A549 (cell line): ENCODE data around the gene SLC25A48.

Experiments
- CHD2 ChIP-seq: fragments of 150-350 bp; IDR thresholded peaks from 2 replicates; pipeline ENCODE4 v1.6.1; 2014; ENCODE audit warnings: low read length; ENCODE audit not compliant: partially characterized antibody
- EP300 ChIP-seq, 2 experiments: fragments of >200 bp; sonication (Bioruptor Twin); formaldehyde crosslinking; IDR thresholded peaks; 2 replicates in 1 of 2; 3 replicates in 1 of 2; pipeline ENCODE4 v1.6.1; 2016 to 2017
- FOXS1 ChIP-seq: fragments of 250-450 bp; sonication (Bioruptor Pico); IDR thresholded peaks from 2 replicates; pipeline ENCODE4 v1.5.0; 2020; ENCODE audit warnings: mild to moderate bottlenecking, moderate library complexity
- GATA3 ChIP-seq: IDR thresholded peaks from 2 replicates; pipeline ENCODE4 v1.6.1; 2012; ENCODE audit warnings: borderline replicate concordance
- HEYL ChIP-seq: fragments of 250-450 bp; sonication (Bioruptor Pico); IDR thresholded peaks from 2 replicates; pipeline ENCODE4 v1.8.0; 2021; ENCODE audit warnings: mild to moderate bottlenecking, moderate library complexity
- NFE2L2 ChIP-seq: fragments of 150-350 bp; conservative IDR thresholded peaks from 2 replicates; pipeline ENCODE4 v1.6.1; 2014; ENCODE audit warnings: low read length
- POLR2A ChIP-seq: IDR thresholded peaks from 2 replicates; pipeline ENCODE4 v1.6.1; 2012; ENCODE audit warnings: mild to moderate bottlenecking, low read length
- RAD21 ChIP-seq, 2 experiments: fragments of >200 bp in 1 of 2; sonication (Bioruptor Twin) in 1 of 2; formaldehyde crosslinking in 1 of 2; IDR thresholded peaks in 1 of 2; conservative IDR thresholded peaks in 1 of 2; 2 replicates in 1 of 2; 3 replicates in 1 of 2; pipeline ENCODE4 v1.6.1; 2012 to 2018; ENCODE audit warnings: inconsistent platforms in 1 of 2
- RCOR1 ChIP-seq: fragments of 150-350 bp; IDR thresholded peaks from 2 replicates; pipeline ENCODE4 v1.6.1; 2014; ENCODE audit warnings: antibody characterized with exemption, low read length, low read depth
- TF ChIP-seq, protein P1 (sequence below): fragments of >200 bp; sonication (Bioruptor Twin); formaldehyde crosslinking; IDR thresholded peaks from 3 replicates; pipeline ENCODE4 v1.5.1; 2016
- TF ChIP-seq, protein P2 (sequence below): fragments of 150-350 bp; IDR thresholded peaks from 2 replicates; pipeline ENCODE4 v1.6.1; 2014; ENCODE audit warnings: low read depth, mild to moderate bottlenecking, low read length
- TF ChIP-seq, protein P3 (sequence below): IDR thresholded peaks from 2 replicates; pipeline ENCODE4 v1.6.1; 2012

DNA sequence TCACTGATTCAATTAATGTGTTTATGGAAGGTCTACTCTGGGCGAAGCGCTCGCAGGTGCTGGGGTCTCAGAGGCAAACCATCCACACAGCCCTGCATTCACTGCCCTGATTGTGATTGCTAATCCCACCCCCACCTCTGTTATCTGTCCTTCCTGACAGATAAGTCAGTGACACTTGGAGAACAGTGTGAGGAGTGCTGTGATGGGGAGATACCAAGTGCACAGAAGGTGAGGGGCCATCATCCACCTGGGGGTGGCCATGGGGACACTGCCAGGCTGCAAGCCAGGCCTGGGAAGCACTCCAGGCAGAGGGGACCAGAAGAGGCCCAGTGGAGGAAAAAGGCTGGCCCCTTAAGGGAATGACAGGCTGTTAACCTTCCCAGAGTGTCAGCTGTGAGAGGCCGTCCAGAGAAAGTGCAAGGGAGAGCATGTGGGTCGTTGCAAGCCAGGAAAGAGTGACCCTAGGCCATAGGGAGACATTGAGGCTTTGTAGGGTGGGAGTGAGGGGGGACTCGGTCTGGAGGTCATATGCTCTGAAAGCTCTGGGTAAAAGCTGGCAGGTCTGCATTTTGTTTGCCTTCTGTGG, 43.2 kb downstream of the SLC25A48 start:
- TF ChIP-seq GATA3 (no peak), POLR2A (no peak), EP300 (IDR thresholded peaks at IDR 0.05) (no peak), FOXS1 (CRISPR knock-in tag) (no peak), RCOR1 (no peak), CHD2 (no peak), RAD21 (conservative IDR thresholded peaks at IDR 0.05 in 1 of 2, IDR thresholded peaks at IDR 0.05 in 1 of 2) (no peak), NFE2L2 (no peak), HEYL (CRISPR knock-in tag) (no peak)
- TF ChIP-seq, protein P1, sequence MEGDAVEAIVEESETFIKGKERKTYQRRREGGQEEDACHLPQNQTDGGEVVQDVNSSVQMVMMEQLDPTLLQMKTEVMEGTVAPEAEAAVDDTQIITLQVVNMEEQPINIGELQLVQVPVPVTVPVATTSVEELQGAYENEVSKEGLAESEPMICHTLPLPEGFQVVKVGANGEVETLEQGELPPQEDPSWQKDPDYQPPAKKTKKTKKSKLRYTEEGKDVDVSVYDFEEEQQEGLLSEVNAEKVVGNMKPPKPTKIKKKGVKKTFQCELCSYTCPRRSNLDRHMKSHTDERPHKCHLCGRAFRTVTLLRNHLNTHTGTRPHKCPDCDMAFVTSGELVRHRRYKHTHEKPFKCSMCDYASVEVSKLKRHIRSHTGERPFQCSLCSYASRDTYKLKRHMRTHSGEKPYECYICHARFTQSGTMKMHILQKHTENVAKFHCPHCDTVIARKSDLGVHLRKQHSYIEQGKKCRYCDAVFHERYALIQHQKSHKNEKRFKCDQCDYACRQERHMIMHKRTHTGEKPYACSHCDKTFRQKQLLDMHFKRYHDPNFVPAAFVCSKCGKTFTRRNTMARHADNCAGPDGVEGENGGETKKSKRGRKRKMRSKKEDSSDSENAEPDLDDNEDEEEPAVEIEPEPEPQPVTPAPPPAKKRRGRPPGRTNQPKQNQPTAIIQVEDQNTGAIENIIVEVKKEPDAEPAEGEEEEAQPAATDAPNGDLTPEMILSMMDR = no peak
- TF ChIP-seq, protein P2, sequence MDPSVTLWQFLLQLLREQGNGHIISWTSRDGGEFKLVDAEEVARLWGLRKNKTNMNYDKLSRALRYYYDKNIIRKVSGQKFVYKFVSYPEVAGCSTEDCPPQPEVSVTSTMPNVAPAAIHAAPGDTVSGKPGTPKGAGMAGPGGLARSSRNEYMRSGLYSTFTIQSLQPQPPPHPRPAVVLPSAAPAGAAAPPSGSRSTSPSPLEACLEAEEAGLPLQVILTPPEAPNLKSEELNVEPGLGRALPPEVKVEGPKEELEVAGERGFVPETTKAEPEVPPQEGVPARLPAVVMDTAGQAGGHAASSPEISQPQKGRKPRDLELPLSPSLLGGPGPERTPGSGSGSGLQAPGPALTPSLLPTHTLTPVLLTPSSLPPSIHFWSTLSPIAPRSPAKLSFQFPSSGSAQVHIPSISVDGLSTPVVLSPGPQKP = no peak
- TF ChIP-seq, protein P3, sequence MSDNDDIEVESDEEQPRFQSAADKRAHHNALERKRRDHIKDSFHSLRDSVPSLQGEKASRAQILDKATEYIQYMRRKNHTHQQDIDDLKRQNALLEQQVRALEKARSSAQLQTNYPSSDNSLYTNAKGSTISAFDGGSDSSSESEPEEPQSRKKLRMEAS = no peak
